Measurements from ENCODE around the gene UBA3.

GRCh38 chr3:69013253-69014021, 66.7 kb downstream of the UBA3 start, which contains the start of gene EOGT:
- peak; percentile 48 for TF ChIP-seq POLR2AphosphoS5 (IDR thresholded peaks at IDR 0.05; ENCODE audit: low read depth, low read length)
- TF ChIP-seq SPI1 (IDR thresholded peaks at IDR 0.05; ENCODE audit: low read depth, low read length) = no peak
- peak; percentile 58 for TF ChIP-seq POLR2A (IDR thresholded peaks at IDR 0.05; ENCODE audit: low read depth, low read length)
- TF ChIP-seq POU2F2 (IDR thresholded peaks at IDR 0.05; ENCODE audit: low read depth, low read length) = no peak
- 0 out of 2 replicates have a peak, but pooled peaks have one; percentile 11 for TF ChIP-seq TAF1 (IDR thresholded peaks at IDR 0.05; ENCODE audit: low read depth, low read length)
